ENCODE results near the gene MYBPC2.

- no peak for TF ChIP-seq CTCF (IDR thresholded peaks at IDR 0.05)
- TF ChIP-seq POLR2AphosphoS5 (IDR thresholded peaks at IDR 0.05; ENCODE audit: low read depth, low read length): no peak
- TF ChIP-seq RAD21 (IDR thresholded peaks at IDR 0.05; ENCODE audit: low read length): no peak
- no peak for TF ChIP-seq FOSL2 (IDR thresholded peaks at IDR 0.05; ENCODE audit: borderline replicate concordance, low read depth)
- no peak for TF ChIP-seq IRF3 (IDR thresholded peaks at IDR 0.05; ENCODE audit: low read depth, low read length)
- TF ChIP-seq MAX (IDR thresholded peaks at IDR 0.05; ENCODE audit: low read depth): no peak
- no peak for TF ChIP-seq CHD2 (IDR thresholded peaks at IDR 0.05; ENCODE audit: low read length, partially characterized antibody)
Observed at GRCh38 chr19:50417111-50418081, 15.3 kb upstream of the MYBPC2 start.

All from SK-N-SH (cell line).